ENCODE measurements around the gene SIRT7. TPM values are rescaled to one million over a fixed set of nuclear protein-coding genes. Genes with fewer than 3 reads are reported as not detected.

Gene SIRT7
- 21.6 TPM for total RNA-seq

- Histone ChIP-seq H3K9me3 (ENCODE audit: low read depth, low read length) (no peaks in the 10 kb centered on the region), H3K4me3 (ENCODE audit: low read length) (peak within 1 kb of the TSS; percentile 88), H3K4me1 (ENCODE audit: insufficient read depth, low read length) (peaks cover 63% of the 10 kb centered on the region)
Measured at GRCh38 chr17:81917565-81918332, at the start of gene SIRT7. TSS of gene SIRT7 (minus strand) at chr17:81918176. CDS start at chr17:81918131, 45 bp downstream.

GRCh38 chr17:81967244-81967532 lies 49.2 kb upstream of the SIRT7 start:
- Histone ChIP-seq H3K4me3 (ENCODE audit: low read length) (no peak overlapping the region), H3K27me3 (ENCODE audit: insufficient read depth, low read length) (peaks cover 7% of the 10 kb centered on the region), H3K4me1 (ENCODE audit: insufficient read depth, low read length) (peaks cover 34% of the 10 kb centered on the region), H3K9me3 (ENCODE audit: low read depth, low read length) (no peaks in the 10 kb centered on the region)

More at GRCh38 chr17:81917565-81918332, at the start of gene SIRT7:
- H3K27me3 ChIP-seq (ENCODE audit: insufficient read depth, low read length), result no peaks in the 10 kb centered on the region

GRCh38 chr17:81966343-81967243 lies 48.6 kb upstream of the SIRT7 start:
- peaks cover 34% of the 10 kb centered on the region for H3K4me1 ChIP-seq (ENCODE audit: insufficient read depth, low read length)
- H3K27me3 ChIP-seq (ENCODE audit: insufficient read depth, low read length), result peaks cover 13% of the 10 kb centered on the region
- no peaks in the 10 kb centered on the region for H3K9me3 ChIP-seq (ENCODE audit: low read depth, low read length)
- H3K4me3 ChIP-seq (ENCODE audit: low read length), result no peak overlapping the region

- H3K4me3 ChIP-seq (ENCODE audit: low read length), result no peak overlapping the region
- H3K27me3 ChIP-seq (ENCODE audit: insufficient read depth, low read length), result peaks cover 20% of the 10 kb centered on the region
- no peaks in the 10 kb centered on the region for H3K9me3 ChIP-seq (ENCODE audit: low read depth, low read length)
- peaks cover 47% of the 10 kb centered on the region for H3K4me1 ChIP-seq (ENCODE audit: insufficient read depth, low read length)
Measured at GRCh38 chr17:81964081-81964849, 46.3 kb upstream of the SIRT7 start.

GRCh38 chr17:81962499-81963441 lies 44.8 kb upstream of the SIRT7 start:
- Histone ChIP-seq H3K9me3 (ENCODE audit: low read depth, low read length) (no peaks in the 10 kb centered on the region), H3K27me3 (ENCODE audit: insufficient read depth, low read length) (peaks cover 31% of the 10 kb centered on the region), H3K4me3 (ENCODE audit: low read length) (no peak overlapping the region), H3K4me1 (ENCODE audit: insufficient read depth, low read length) (peaks cover 37% of the 10 kb centered on the region)

- Histone ChIP-seq H3K27me3 (ENCODE audit: insufficient read depth, low read length) (peaks cover 31% of the 10 kb centered on the region), H3K4me3 (ENCODE audit: low read length) (no peak overlapping the region), H3K4me1 (ENCODE audit: insufficient read depth, low read length) (peaks cover 28% of the 10 kb centered on the region), H3K9me3 (ENCODE audit: low read depth, low read length) (no peaks in the 10 kb centered on the region)
Measured at GRCh38 chr17:81961521-81962498, 43.8 kb upstream of the SIRT7 start.

GRCh38 chr17:81961087-81961511 lies 43.1 kb upstream of the SIRT7 start, which contains the start of gene NOTUM:
TSS of gene NOTUM (minus strand) at chr17:81961187. CDS start at chr17:81960909, 278 bp downstream.
- Histone ChIP-seq H3K4me1 (ENCODE audit: insufficient read depth, low read length) (peaks cover 21% of the 10 kb centered on the region), H3K4me3 (ENCODE audit: low read length) (no peak within 1 kb of the TSS), H3K9me3 (ENCODE audit: low read depth, low read length) (no peaks in the 10 kb centered on the region), H3K27me3 (ENCODE audit: insufficient read depth, low read length) (peaks cover 31% of the 10 kb centered on the region)

GRCh38 chr17:81960130-81960958 lies 42.4 kb upstream of the SIRT7 start:
- Histone ChIP-seq H3K27me3 (ENCODE audit: insufficient read depth, low read length) (peaks cover 31% of the 10 kb centered on the region), H3K4me3 (ENCODE audit: low read length) (no peak overlapping the region), H3K4me1 (ENCODE audit: insufficient read depth, low read length) (peaks cover 20% of the 10 kb centered on the region), H3K9me3 (ENCODE audit: low read depth, low read length) (no peaks in the 10 kb centered on the region)

- peaks cover 31% of the 10 kb centered on the region for H3K27me3 ChIP-seq (ENCODE audit: insufficient read depth, low read length)
- peaks cover 17% of the 10 kb centered on the region for H3K4me1 ChIP-seq (ENCODE audit: insufficient read depth, low read length)
- H3K9me3 ChIP-seq (ENCODE audit: low read depth, low read length), result no peaks in the 10 kb centered on the region
- H3K4me3 ChIP-seq (ENCODE audit: low read length), result no peak overlapping the region
Measured at GRCh38 chr17:81959362-81960129, 41.6 kb upstream of the SIRT7 start.

- Histone ChIP-seq H3K9me3 (ENCODE audit: low read depth, low read length) (no peaks in the 10 kb centered on the region), H3K27me3 (ENCODE audit: insufficient read depth, low read length) (peaks cover 31% of the 10 kb centered on the region), H3K4me1 (ENCODE audit: insufficient read depth, low read length) (peaks cover 17% of the 10 kb centered on the region), H3K4me3 (ENCODE audit: low read length) (no peak overlapping the region)
Measured at GRCh38 chr17:81958633-81959342, 40.8 kb upstream of the SIRT7 start.

- Histone ChIP-seq H3K9me3 (ENCODE audit: low read depth, low read length) (no peaks in the 10 kb centered on the region), H3K4me1 (ENCODE audit: insufficient read depth, low read length) (peaks cover 17% of the 10 kb centered on the region), H3K4me3 (ENCODE audit: low read length) (no peak overlapping the region), H3K27me3 (ENCODE audit: insufficient read depth, low read length) (peaks cover 28% of the 10 kb centered on the region)
Measured at GRCh38 chr17:81957691-81958432, 39.9 kb upstream of the SIRT7 start.
